ENCODE data around the gene SPTLC2.

SPTLC2 gene

DNA sequence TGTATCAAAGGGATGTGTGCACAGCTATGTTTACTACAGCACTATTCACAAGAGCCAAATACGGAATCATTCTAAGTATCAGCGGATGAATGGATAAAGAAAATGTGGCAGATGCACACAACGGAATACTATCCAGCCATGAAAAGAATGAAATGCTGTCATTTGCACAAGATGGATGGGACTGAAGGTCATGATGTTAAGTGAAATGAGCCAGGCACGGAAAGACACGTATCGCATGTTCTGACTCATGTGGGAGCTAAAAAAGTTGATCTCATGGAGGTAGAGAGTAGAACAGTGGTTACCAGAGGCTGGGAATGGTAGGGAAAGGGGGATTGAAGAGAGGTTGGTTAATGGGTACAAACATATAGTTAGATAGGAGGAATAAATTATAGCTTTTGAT, 91.9 kb downstream of the SPTLC2 start:
- H2AFZ ChIP-seq (ENCODE audit: low read depth, low read length), result no peak overlapping the region
- no peaks in the 10 kb centered on the region for H3K9me3 ChIP-seq (ENCODE audit: insufficient read depth, low read length)
- TF ChIP-seq, protein P1, sequence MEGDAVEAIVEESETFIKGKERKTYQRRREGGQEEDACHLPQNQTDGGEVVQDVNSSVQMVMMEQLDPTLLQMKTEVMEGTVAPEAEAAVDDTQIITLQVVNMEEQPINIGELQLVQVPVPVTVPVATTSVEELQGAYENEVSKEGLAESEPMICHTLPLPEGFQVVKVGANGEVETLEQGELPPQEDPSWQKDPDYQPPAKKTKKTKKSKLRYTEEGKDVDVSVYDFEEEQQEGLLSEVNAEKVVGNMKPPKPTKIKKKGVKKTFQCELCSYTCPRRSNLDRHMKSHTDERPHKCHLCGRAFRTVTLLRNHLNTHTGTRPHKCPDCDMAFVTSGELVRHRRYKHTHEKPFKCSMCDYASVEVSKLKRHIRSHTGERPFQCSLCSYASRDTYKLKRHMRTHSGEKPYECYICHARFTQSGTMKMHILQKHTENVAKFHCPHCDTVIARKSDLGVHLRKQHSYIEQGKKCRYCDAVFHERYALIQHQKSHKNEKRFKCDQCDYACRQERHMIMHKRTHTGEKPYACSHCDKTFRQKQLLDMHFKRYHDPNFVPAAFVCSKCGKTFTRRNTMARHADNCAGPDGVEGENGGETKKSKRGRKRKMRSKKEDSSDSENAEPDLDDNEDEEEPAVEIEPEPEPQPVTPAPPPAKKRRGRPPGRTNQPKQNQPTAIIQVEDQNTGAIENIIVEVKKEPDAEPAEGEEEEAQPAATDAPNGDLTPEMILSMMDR (IDR thresholded peaks at IDR 0.05; ENCODE audit: low read depth, low read length), result no peak
- TF ChIP-seq EZH2phosphoT487 (IDR thresholded peaks at IDR 0.05; ENCODE audit: low read depth), result no peak
- no peaks in the 10 kb centered on the region for H3K36me3 ChIP-seq (replicated peaks; ENCODE audit: low read depth, low read length)
- H4K20me1 ChIP-seq (ENCODE audit: insufficient read depth, low read length), result no peaks in the 10 kb centered on the region
- no peak overlapping the region for H3K9ac ChIP-seq (ENCODE audit: low read length)
- H3K27me3 ChIP-seq (ENCODE audit: low read depth, low read length), result no peaks in the 10 kb centered on the region
- H3K4me1 ChIP-seq (ENCODE audit: low read length), result peaks cover 7% of the 10 kb centered on the region
- no peaks in the 10 kb centered on the region for H3K79me2 ChIP-seq (ENCODE audit: low read length)
- H3K27ac ChIP-seq (ENCODE audit: low read length), result no peak overlapping the region
- H3K4me3 ChIP-seq (ENCODE audit: low read length), result no peak overlapping the region
- H3K4me2 ChIP-seq (ENCODE audit: low read length), result no peak overlapping the region

DNA sequence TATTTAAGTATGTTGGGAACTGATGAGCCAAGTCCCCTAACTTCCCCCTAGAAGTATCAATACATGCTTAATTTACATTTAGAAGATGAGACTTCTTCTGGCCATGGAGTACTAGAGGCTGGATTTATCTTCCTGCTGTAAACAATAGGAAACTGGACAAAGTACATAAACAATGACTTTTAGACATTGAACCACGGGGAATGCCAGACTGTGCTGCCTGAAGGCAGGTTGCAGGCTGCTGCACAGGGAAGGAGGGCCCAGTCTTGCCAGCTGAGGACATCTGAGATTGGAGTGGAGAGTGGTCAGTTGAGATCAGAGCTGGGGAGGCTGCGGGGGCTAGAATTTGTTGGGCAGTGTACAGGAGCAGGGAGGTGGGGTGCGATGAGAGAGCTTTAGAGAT, 93.3 kb downstream of the SPTLC2 start:
- TF ChIP-seq EZH2phosphoT487 (IDR thresholded peaks at IDR 0.05; ENCODE audit: low read depth), result no peak
- TF ChIP-seq, protein P1 (IDR thresholded peaks at IDR 0.05; ENCODE audit: low read depth, low read length), result no peak
- Histone ChIP-seq H4K20me1 (ENCODE audit: insufficient read depth, low read length) (no peaks in the 10 kb centered on the region), H3K79me2 (ENCODE audit: low read length) (no peaks in the 10 kb centered on the region)

DNA sequence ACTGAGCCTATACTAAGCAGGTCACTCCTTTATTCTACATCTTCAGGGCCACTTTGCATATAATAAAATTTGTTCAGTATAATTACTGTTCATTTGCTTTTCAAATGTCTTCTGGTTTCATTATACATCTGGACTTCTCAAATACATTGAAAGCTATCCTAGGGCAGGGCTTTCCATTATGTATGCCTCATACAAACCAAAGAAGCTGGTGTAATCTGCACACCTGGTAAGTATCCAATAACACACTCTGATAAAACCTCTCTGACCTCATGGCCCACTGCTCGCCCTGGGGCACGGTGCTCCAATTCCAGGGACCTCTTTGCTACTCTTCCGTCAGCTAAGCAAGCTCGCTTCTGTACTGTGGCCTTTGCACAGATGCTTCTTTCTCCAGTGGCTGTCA, 95.9 kb downstream of the SPTLC2 start:
- Histone ChIP-seq H3K4me3 (ENCODE audit: low read length) (no peak overlapping the region), H3K79me2 (ENCODE audit: low read length) (no peaks in the 10 kb centered on the region), H2AFZ (ENCODE audit: low read depth, low read length) (no peak overlapping the region), H3K27ac (ENCODE audit: low read length) (no peak overlapping the region), H4K20me1 (ENCODE audit: insufficient read depth, low read length) (no peaks in the 10 kb centered on the region), H3K4me2 (ENCODE audit: low read length) (no peak overlapping the region), H3K9ac (ENCODE audit: low read length) (no peak overlapping the region), H3K27me3 (ENCODE audit: low read depth, low read length) (no peaks in the 10 kb centered on the region), H3K4me1 (ENCODE audit: low read length) (peaks cover 7% of the 10 kb centered on the region), H3K9me3 (ENCODE audit: insufficient read depth, low read length) (no peaks in the 10 kb centered on the region), H3K36me3 (replicated peaks; ENCODE audit: low read depth, low read length) (no peaks in the 10 kb centered on the region)
- TF ChIP-seq, protein P1 (IDR thresholded peaks at IDR 0.05; ENCODE audit: low read depth, low read length), result no peak
- no peak for TF ChIP-seq EZH2phosphoT487 (IDR thresholded peaks at IDR 0.05; ENCODE audit: low read depth)

More for the DNA sequence above, 93.3 kb downstream of the SPTLC2 start:
- Histone ChIP-seq H3K4me2 (ENCODE audit: low read length) (no peak overlapping the region), H3K4me1 (ENCODE audit: low read length) (peaks cover 7% of the 10 kb centered on the region), H2AFZ (ENCODE audit: low read depth, low read length) (no peak overlapping the region), H3K36me3 (replicated peaks; ENCODE audit: low read depth, low read length) (no peaks in the 10 kb centered on the region), H3K9me3 (ENCODE audit: insufficient read depth, low read length) (no peaks in the 10 kb centered on the region), H3K27ac (ENCODE audit: low read length) (no peak overlapping the region), H3K4me3 (ENCODE audit: low read length) (no peak overlapping the region), H3K9ac (ENCODE audit: low read length) (no peak overlapping the region), H3K27me3 (ENCODE audit: low read depth, low read length) (no peaks in the 10 kb centered on the region)

DNA sequence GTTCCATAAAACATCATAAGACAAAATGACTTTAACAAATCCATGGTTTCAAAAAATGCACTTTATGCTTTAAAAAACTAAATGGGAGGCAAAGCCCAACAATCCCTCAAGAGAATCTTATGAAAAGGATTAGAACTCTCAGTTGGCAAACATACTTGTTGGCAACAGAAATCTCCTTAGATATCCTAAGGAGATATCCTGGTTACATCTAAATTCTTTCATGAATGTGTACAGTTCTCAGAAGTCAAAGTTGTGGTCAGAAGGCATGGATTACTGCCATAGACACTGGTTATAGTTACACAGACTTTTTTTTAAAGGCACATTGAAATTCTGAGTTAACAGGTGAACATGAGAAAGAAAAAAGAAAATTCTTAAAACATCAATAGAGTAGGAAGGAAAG, 100.3 kb downstream of the SPTLC2 start:
- Histone ChIP-seq H3K36me3 (replicated peaks; ENCODE audit: low read depth, low read length) (peaks cover 7% of the 10 kb centered on the region), H4K20me1 (ENCODE audit: insufficient read depth, low read length) (no peaks in the 10 kb centered on the region), H3K4me1 (ENCODE audit: low read length) (no peaks in the 10 kb centered on the region), H3K4me3 (ENCODE audit: low read length) (no peak overlapping the region), H3K79me2 (ENCODE audit: low read length) (no peaks in the 10 kb centered on the region), H3K27me3 (ENCODE audit: low read depth, low read length) (no peaks in the 10 kb centered on the region), H3K4me2 (ENCODE audit: low read length) (no peak overlapping the region), H3K27ac (ENCODE audit: low read length) (no peak overlapping the region), H3K9ac (ENCODE audit: low read length) (no peak overlapping the region), H3K9me3 (ENCODE audit: insufficient read depth, low read length) (no peaks in the 10 kb centered on the region), H2AFZ (ENCODE audit: low read depth, low read length) (no peak overlapping the region)
- no peak for TF ChIP-seq EZH2phosphoT487 (IDR thresholded peaks at IDR 0.05; ENCODE audit: low read depth)
- TF ChIP-seq, protein P1 (IDR thresholded peaks at IDR 0.05; ENCODE audit: low read depth, low read length), result no peak

Measured in OCI-LY3 (cell line).